HL-60 (cell line): ENCODE data around the gene SIN3B.

Experiments used
- DNase-seq, 2 experiments: peaks; one replicate each; pipeline ENCODE4 v3.0.0-alpha.2; 2010 to 2020; ENCODE audit warnings: low read depth in 1 of 2, low spot score in 1 of 2
- H3K27ac ChIP-seq: fragments of 250-450 bp; sonication (Bioruptor Pico); replicated peaks from 2 replicates; pipeline ENCODE4 v1.5.1; 2020; ENCODE audit warnings: mild to moderate bottlenecking, moderate library complexity
- H3K27me3 ChIP-seq: fragments of 250-450 bp; sonication (Bioruptor Pico); 2 replicates; pipeline ENCODE4 v1.5.1; 2021; ENCODE audit warnings: mild to moderate bottlenecking, moderate library complexity; ENCODE audit not compliant: insufficient read depth, poor library complexity, severe bottlenecking
- H3K4me3 ChIP-seq: replicated peaks from 2 replicates; pipeline ENCODE4 v1.5.1; 2011; ENCODE audit warnings: mild to moderate bottlenecking, control low read depth, low read length; ENCODE audit not compliant: insufficient read depth
- CTCF ChIP-seq: IDR thresholded peaks from one replicate; pipeline ENCODE4 v1.5.1; 2011; ENCODE audit warnings: low read length, control low read depth, inconsistent platforms; ENCODE audit not compliant: insufficient read depth
- GABPA ChIP-seq: IDR thresholded peaks from 2 replicates; pipeline ENCODE4 v1.6.1; 2012; ENCODE audit warnings: low read depth
- POLR2AphosphoS5 ChIP-seq: IDR thresholded peaks from 2 replicates; pipeline ENCODE4 v1.6.1; 2012; ENCODE audit warnings: low read depth
- REST ChIP-seq: IDR thresholded peaks from 2 replicates; pipeline ENCODE4 v1.6.1; 2012; ENCODE audit warnings: low read depth; ENCODE audit not compliant: insufficient replicate concordance
- SPI1 ChIP-seq: IDR thresholded peaks from 2 replicates; pipeline ENCODE4 v1.6.1; 2012; ENCODE audit warnings: low read depth, mild to moderate bottlenecking, borderline replicate concordance

SIN3B gene

GRCh38 chr19:16887353-16888265 is 58.4 kb downstream of the SIN3B start:
- Histone ChIP-seq H3K27ac (no peak overlapping the region), H3K4me3 (no peak overlapping the region), H3K27me3 (no peaks in the 10 kb centered on the region)
- no peak for TF ChIP-seq POLR2AphosphoS5
- TF ChIP-seq GABPA: no peak
- no peak for DNase-seq

- no peak within 1 kb of the TSS for H3K27ac ChIP-seq
- no peaks in the 10 kb centered on the region for H3K27me3 ChIP-seq
- no peak for TF ChIP-seq SPI1
- peak; percentile 66; the same call in 1 of the 2 replicates for TF ChIP-seq GABPA
- TF ChIP-seq POLR2AphosphoS5: peak; percentile 100
- peak; percentile 47 to 71 for DNase-seq
- no peak within 1 kb of the TSS for H3K4me3 ChIP-seq
Measured at GRCh38 chr19:16888629-16889365, 59.6 kb downstream of the SIN3B start, which contains the start of gene F2RL3. TSS of gene F2RL3 (plus strand) at chr19:16888999. CDS start at chr19:16889190, 191 bp downstream.

GRCh38 chr19:16889366-16889882 is 60.2 kb downstream of the SIN3B start:
- no peak for DNase-seq
- no peak overlapping the region for H3K27ac ChIP-seq

GRCh38 chr19:16889883-16890460 is 60.8 kb downstream of the SIN3B start:
- no peak overlapping the region for H3K4me3 ChIP-seq
- H3K27me3 ChIP-seq: no peaks in the 10 kb centered on the region
- H3K27ac ChIP-seq: no peak overlapping the region
- DNase-seq: no peak
- TF ChIP-seq GABPA: no peak

More at GRCh38 chr19:16889366-16889882, 60.2 kb downstream of the SIN3B start:
- no peak for TF ChIP-seq CTCF
- TF ChIP-seq GABPA: no peak
- no peak for TF ChIP-seq REST
- no peak for TF ChIP-seq SPI1
- no peak for TF ChIP-seq POLR2AphosphoS5
- Histone ChIP-seq H3K27me3 (no peaks in the 10 kb centered on the region), H3K4me3 (no peak overlapping the region)

- no peak for TF ChIP-seq GABPA
- TF ChIP-seq CTCF: no peak
- no peak for TF ChIP-seq SPI1
- TF ChIP-seq POLR2AphosphoS5: no peak
- TF ChIP-seq REST: no peak
- Histone ChIP-seq H3K4me3 (no peak overlapping the region), H3K27me3 (peaks cover 4% of the 10 kb centered on the region), H3K27ac (no peak overlapping the region)
- DNase-seq: no peak
Measured at GRCh38 chr19:16890461-16891184, 61.4 kb downstream of the SIN3B start.
